IMR-90 (cell line): ENCODE measurements around the gene NFYC. TPM values are rescaled to one million over a fixed set of nuclear protein-coding genes. Genes with fewer than 3 reads are reported as not detected.

Source experiments
- ATAC-seq: fragments of 200-7000 bp; cut with Tn5 transposase; 2 replicates; pipeline ENCODE4 v1.9.1; 2020; ENCODE audit warnings: low read depth, mild to moderate bottlenecking, moderate library complexity
- BruUV-seq: library from RNA; stranded (reverse); fragments of 400-500 nt; replicated peaks from 2 replicates; lab custom pipeline; 2021; lab: Mats Ljungman, UMichigan
- CTCF ChIA-PET: fragments of 300-600 bp; formaldehyde crosslinking; extraction: SDS; loops from one replicate; lab custom pipeline; 2021; ENCODE audit warnings: antibody characterized with exemption; lab: Yijun Ruan, JAX
- POLR2A ChIA-PET: fragments of 300-600 bp; sonication (Branson Sonifier 250); formaldehyde crosslinking; loops from one replicate; lab custom pipeline; 2022; ENCODE audit warnings: antibody characterized with exemption; ENCODE audit not compliant: unreplicated experiment; lab: Charles Lee
- DNase-seq: peaks from one replicate; pipeline ENCODE4 v3.0.0; 2013
- H2AFZ ChIP-seq: replicated peaks from 2 replicates; pipeline ENCODE3; 2013; ENCODE audit warnings: low read length, mild to moderate bottlenecking; ENCODE audit not compliant: poor library complexity
- H2AK5ac ChIP-seq: 2 replicates; pipeline ENCODE4 v1.6.1; 2013; ENCODE audit warnings: low read depth, low read length, inconsistent platforms
- H2AK9ac ChIP-seq: replicated peaks from 2 replicates; pipeline ENCODE3; 2013; ENCODE audit warnings: mild to moderate bottlenecking, low read depth, low read length, moderate library complexity; ENCODE audit not compliant: poor library complexity
- H2BK120ac ChIP-seq: 2 replicates; pipeline ENCODE4 v1.6.1; 2013; ENCODE audit warnings: low read depth, low read length, inconsistent platforms
- H2BK15ac ChIP-seq: 3 replicates; pipeline ENCODE4 v1.6.1; 2013; ENCODE audit warnings: low read depth, low read length, inconsistent platforms
- H2BK20ac ChIP-seq: 2 replicates; pipeline ENCODE4 v1.6.1; 2013; ENCODE audit warnings: low read depth, mild to moderate bottlenecking, inconsistent platforms, low read length, moderate library complexity
- H2BK5ac ChIP-seq: 2 replicates; pipeline ENCODE4 v1.6.1; 2013; ENCODE audit warnings: mild to moderate bottlenecking, low read depth, low read length, inconsistent platforms; ENCODE audit not compliant: poor library complexity, severe bottlenecking
- H3K14ac ChIP-seq: replicated peaks from 2 replicates; pipeline ENCODE4 v1.6.1; 2013; ENCODE audit warnings: low read depth, low read length, inconsistent platforms
- H3K18ac ChIP-seq: 2 replicates; pipeline ENCODE4 v1.6.1; 2013; ENCODE audit warnings: low read depth, low read length, control low read depth
- H3K23ac ChIP-seq: 2 replicates; pipeline ENCODE4 v1.6.1; 2013; ENCODE audit warnings: low read depth, low read length, inconsistent platforms
- H3K27ac ChIP-seq: 2 replicates; pipeline ENCODE4 v1.5.1; 2013; ENCODE audit warnings: mild to moderate bottlenecking, control low read depth, low read length; ENCODE audit not compliant: insufficient read depth
- H3K27me3 ChIP-seq: 2 replicates; pipeline ENCODE4 v1.6.1; 2013; ENCODE audit warnings: low read length; ENCODE audit not compliant: control insufficient read depth, insufficient read depth
- H3K36me3 ChIP-seq: 2 replicates; pipeline ENCODE4 v1.6.1; 2013; ENCODE audit warnings: low read length, mixed read lengths; ENCODE audit not compliant: control insufficient read depth, insufficient read depth
- H3K4ac ChIP-seq: 2 replicates; pipeline ENCODE4 v1.6.1; 2013; ENCODE audit warnings: low read depth, low read length, inconsistent platforms
- H3K4me1 ChIP-seq: 2 replicates; pipeline ENCODE4 v1.6.1; 2013; ENCODE audit warnings: low read length, mixed read lengths; ENCODE audit not compliant: control insufficient read depth, insufficient read depth
- H3K4me2 ChIP-seq: 2 replicates; pipeline ENCODE4 v1.6.1; 2013; ENCODE audit warnings: low read depth, mild to moderate bottlenecking, control low read depth, low read length, moderate library complexity
- H3K4me3 ChIP-seq: 2 replicates; pipeline ENCODE4 v1.5.1; 2013; ENCODE audit warnings: low read depth, mild to moderate bottlenecking, control low read depth, low read length, moderate library complexity; ENCODE audit not compliant: insufficient read depth
- H3K56ac ChIP-seq: 2 replicates; pipeline ENCODE4 v1.6.1; 2013; ENCODE audit warnings: low read length, inconsistent platforms; ENCODE audit not compliant: insufficient read depth; ENCODE audit errors: extremely low read depth
- H3K79me1 ChIP-seq, 2 experiments: 2 replicates each; pipeline ENCODE4 v1.6.1; 2013; ENCODE audit warnings: low read length in 2 of 2, inconsistent platforms in 1 of 2, low read depth in 1 of 2
- H3K9ac ChIP-seq: 2 replicates; pipeline ENCODE4 v1.6.1; 2013; ENCODE audit warnings: low read depth, low read length, control low read depth
- H3K9me1 ChIP-seq: 2 replicates; pipeline ENCODE4 v1.6.1; 2013; ENCODE audit warnings: low read length, inconsistent platforms; ENCODE audit not compliant: insufficient read depth
- H3K9me3 ChIP-seq: 2 replicates; pipeline ENCODE4 v1.6.1; 2013; ENCODE audit warnings: low read length; ENCODE audit not compliant: control insufficient read depth, insufficient read depth
- H4K20me1 ChIP-seq: 2 replicates; pipeline ENCODE4 v1.6.1; 2013; ENCODE audit warnings: low read length, inconsistent platforms; ENCODE audit not compliant: insufficient read depth
- H4K5ac ChIP-seq: 2 replicates; pipeline ENCODE4 v1.6.1; 2013; ENCODE audit warnings: mild to moderate bottlenecking, low read depth, low read length, control low read depth
- H4K8ac ChIP-seq, 2 experiments: 2 replicates each; pipeline ENCODE4 v1.6.1; 2013; ENCODE audit warnings: low read depth in 2 of 2, low read length in 2 of 2, control low read depth in 1 of 2, inconsistent platforms in 1 of 2
- H4K91ac ChIP-seq: 2 replicates; pipeline ENCODE4 v1.6.1; 2013; ENCODE audit warnings: low read depth, low read length, inconsistent platforms; ENCODE audit not compliant: insufficient read depth
- BHLHE40 ChIP-seq: fragments of 150-350 bp; IDR thresholded peaks from 2 replicates; pipeline ENCODE4 v1.6.1; 2016; ENCODE audit warnings: mild to moderate bottlenecking, low read depth, low read length
- CEBPB ChIP-seq: IDR thresholded peaks from 2 replicates; pipeline ENCODE4 v1.6.1; 2012; ENCODE audit warnings: low read depth, low read length, improper control_type of control experiment
- CHD1 ChIP-seq: IDR thresholded peaks from 2 replicates; pipeline ENCODE4 v1.6.1; 2012; ENCODE audit warnings: low read depth, low read length, improper control_type of control experiment
- CTCF ChIP-seq: conservative IDR thresholded peaks from 2 replicates; pipeline ENCODE4 v1.5.1; 2012; ENCODE audit warnings: mild to moderate bottlenecking, low read depth, low read length, improper control_type of control experiment
- ELK1 ChIP-seq: fragments of 150-350 bp; IDR thresholded peaks from 2 replicates; pipeline ENCODE4 v1.6.1; 2016; ENCODE audit warnings: low read depth, mild to moderate bottlenecking, low read length, moderate library complexity, borderline replicate concordance
- FOS ChIP-seq: fragments of 150-350 bp; IDR thresholded peaks from 2 replicates; pipeline ENCODE4 v1.6.1; 2016; ENCODE audit warnings: low read depth, low read length
- MAFK ChIP-seq: IDR thresholded peaks from 2 replicates; pipeline ENCODE4 v1.6.1; 2012; ENCODE audit warnings: low read depth, low read length, improper control_type of control experiment
- MAZ ChIP-seq: IDR thresholded peaks from 2 replicates; pipeline ENCODE4 v1.6.1; 2012; ENCODE audit warnings: low read depth, mild to moderate bottlenecking, low read length, improper control_type of control experiment, moderate library complexity, borderline replicate concordance
- MXI1 ChIP-seq: IDR thresholded peaks from 2 replicates; pipeline ENCODE4 v1.6.1; 2012; ENCODE audit warnings: low read depth, mild to moderate bottlenecking, low read length, moderate library complexity, borderline replicate concordance
- NFE2L2 ChIP-seq: fragments of 150-350 bp; IDR thresholded peaks from 2 replicates; pipeline ENCODE4 v1.6.1; 2016; ENCODE audit warnings: low read depth, mild to moderate bottlenecking, low read length
- POLR2A ChIP-seq: IDR thresholded peaks from 2 replicates; pipeline ENCODE4 v1.6.1; 2012; ENCODE audit warnings: mild to moderate bottlenecking, low read depth, low read length
- RAD21 ChIP-seq: IDR thresholded peaks from 2 replicates; pipeline ENCODE4 v1.6.1; 2012; ENCODE audit warnings: low read length, improper control_type of control experiment
- RCOR1 ChIP-seq: IDR thresholded peaks from 2 replicates; pipeline ENCODE4 v1.6.1; 2012; ENCODE audit warnings: mild to moderate bottlenecking, low read length, improper control_type of control experiment; ENCODE audit not compliant: insufficient replicate concordance
- RFX5 ChIP-seq: IDR thresholded peaks from 2 replicates; pipeline ENCODE4 v1.8.0; 2012; ENCODE audit warnings: low read depth, mild to moderate bottlenecking, low read length, moderate library complexity
- SMC3 ChIP-seq: fragments of 150-350 bp; IDR thresholded peaks from 2 replicates; pipeline ENCODE4 v1.6.1; 2016; ENCODE audit warnings: low read depth, mild to moderate bottlenecking, antibody characterized with exemption, low read length, moderate library complexity
- USF2 ChIP-seq: fragments of 150-350 bp; IDR thresholded peaks from 2 replicates; pipeline ENCODE4 v1.6.1; 2017; ENCODE audit warnings: mild to moderate bottlenecking, antibody characterized with exemption, low read length, low read depth
- WGBS, 2 experiments: methylation state at CpG; one replicate each; pipeline versions ENCODE4 v1.1.5 to v1.1.7; 2013; ENCODE audit warnings: missing lambda C conversion rate in 2 of 2; ENCODE audit not compliant: insufficient read length in 1 of 2; ENCODE audit errors: extremely low coverage in 2 of 2; 5-methylcytosine and 5-hydroxymethylcytosine counted together
- dilution Hi-C: fragments of 300-500 bp; cut with HindIII; formaldehyde crosslinking; loops from one replicate; pipeline ENCODE4 v1.14.3; 2018; ENCODE audit warnings: low sequenced_read_pairs; ENCODE audit not compliant: unreplicated experiment
- in situ Hi-C: fragments of 300-500 bp; cut with MboI; formaldehyde crosslinking; loops from 3 replicates; pipeline ENCODE4 v1.14.3; 2019; ENCODE audit warnings: low sequenced_read_pairs, inconsistent platforms, mixed read lengths
- intact Hi-C: fragments of 100-400 bp; cut with micrococcal nuclease; formaldehyde crosslinking; loops from 2 replicates; pipeline ENCODE4 v1.10.0; 2022
- polyA plus RNA-seq, 3 experiments: library from polyadenylated mRNA; depleted of rRNA; stranded (reverse); fragments of >200 nt; gene quantifications; 2 replicates each; pipeline ENCODE4 v1.2.3, GENCODE V29; 2012; ENCODE audit warnings: low replicate concordance in 1 of 3
- total RNA-seq: library from RNA; depleted of rRNA; stranded (reverse); fragments of >200 nt; gene quantifications from 2 replicates; pipeline ENCODE4 v1.2.3, GENCODE V29; 2012

The NFYC gene
- total and polyA plus RNA-seq, 2 of the 4 experiments (the other 2 are of a cell fraction), result 45.2 to 62.2 TPM

- Histone ChIP-seq H4K20me1 (no peaks in the 10 kb centered on the region), H2AFZ (no peak overlapping the region), H2BK20ac (no peak overlapping the region), H2AK5ac (no peak overlapping the region), H3K9me1 (no peaks in the 10 kb centered on the region), H3K27me3 (peaks cover 66% of the 10 kb centered on the region), H3K79me1 (no peaks in the 10 kb centered on the region), H2AK9ac (no peak overlapping the region), H3K9me3 (no peaks in the 10 kb centered on the region), H2BK5ac (no peak overlapping the region), H3K36me3 (no peaks in the 10 kb centered on the region), H3K4me1 (no peaks in the 10 kb centered on the region; the same call in 1 of the 2 replicates), H3K4me3 (no peak overlapping the region), H3K4me2 (no peak overlapping the region), H4K91ac (no peak overlapping the region), H3K56ac (no peak overlapping the region), H4K8ac (no peak overlapping the region), H3K27ac (no peak overlapping the region), H3K14ac (no peak overlapping the region), H3K9ac (no peak overlapping the region), H3K18ac (no peak overlapping the region), H4K5ac (no peak overlapping the region), H2BK120ac (no peak overlapping the region), H3K23ac (no peak overlapping the region), H3K4ac (no peak overlapping the region), H2BK15ac (no peak overlapping the region)
- no peak for TF ChIP-seq RAD21
- no peak for TF ChIP-seq ELK1
- no peak for TF ChIP-seq CEBPB
- no peak for TF ChIP-seq MAZ
- TF ChIP-seq NFE2L2, result no peak
- TF ChIP-seq RFX5, result no peak
- TF ChIP-seq BHLHE40, result no peak
- TF ChIP-seq MAFK, result no peak
- TF ChIP-seq POLR2A, result no peak
- TF ChIP-seq CHD1, result no peak
- no peak for TF ChIP-seq FOS
- TF ChIP-seq USF2, result no peak
- TF ChIP-seq CTCF, result no peak
- TF ChIP-seq SMC3, result no peak
- no peak for TF ChIP-seq RCOR1
- TF ChIP-seq MXI1, result no peak
- DNase-seq (no peak), ATAC-seq (no peak)
- no TSS peak for BruUV-seq
- dilution Hi-C loops (no loop called here), in situ Hi-C loops (no loop called here), intact Hi-C loops (no loop called here)
- ChIA-PET CTCF (no interaction called here), POLR2A (no interaction called here)
- no CpG with 5 or more reads among the region's 7 CpGs for WGBS, 2 experiments
These were observed 100.5 kb downstream of the NFYC start for GRCh38 chr1:40792036-40792435.
